Neural progenitor cell (in vitro differentiated cells): ENCODE data around the gene RTN4R. TPM values are rescaled to one million over a fixed set of nuclear protein-coding genes. Genes with fewer than 3 reads are reported as not detected.
"Not testable (repeated sequence)": the region's sequence is repeated elsewhere in the genome, so short reads cannot be mapped to it uniquely, and the experiment has no call there.

Source experiments
- DNase-seq: peaks from one replicate; pipeline ENCODE4 v3.0.0-alpha.2; 2016; ENCODE audit warnings: low spot score
- H2AFZ ChIP-seq: fragments of 200-600 bp; sonication (generic); replicated peaks from 2 replicates; pipeline ENCODE4 v1.6.1; 2016; ENCODE audit warnings: antibody characterized with exemption
- H3F3A ChIP-seq: fragments of 200-600 bp; sonication (generic); 2 replicates; pipeline ENCODE4 v1.6.1; 2016; ENCODE audit warnings: antibody characterized with exemption, low read depth
- H3K27ac ChIP-seq: fragments of 200-600 bp; sonication (generic); 2 replicates; pipeline ENCODE4 v1.5.1; 2016; ENCODE audit warnings: mild to moderate bottlenecking
- H3K27me3 ChIP-seq: fragments of 200-600 bp; sonication (generic); 2 replicates; pipeline ENCODE4 v1.6.1; 2016; ENCODE audit warnings: mild to moderate bottlenecking, moderate library complexity
- H3K36me3 ChIP-seq: fragments of 200-600 bp; sonication (generic); 2 replicates; pipeline ENCODE4 v1.5.1; 2016
- H3K4me1 ChIP-seq: fragments of 200-600 bp; sonication (generic); 2 replicates; pipeline ENCODE4 v1.6.1; 2016; ENCODE audit warnings: mixed run types
- H3K4me2 ChIP-seq: fragments of 200-600 bp; sonication (generic); 2 replicates; pipeline ENCODE4 v1.6.1; 2016
- H3K4me3 ChIP-seq: fragments of 200-600 bp; sonication (generic); 2 replicates; pipeline ENCODE4 v1.5.1; 2016
- H3K79me2 ChIP-seq: fragments of 200-600 bp; sonication (generic); 2 replicates; pipeline ENCODE4 v1.6.1; 2016; ENCODE audit warnings: low read depth
- H3K9ac ChIP-seq: fragments of 200-600 bp; sonication (generic); 2 replicates; pipeline ENCODE4 v1.6.1; 2016
- H3K9me3 ChIP-seq: fragments of 200-600 bp; sonication (generic); 2 replicates; pipeline ENCODE4 v1.5.1; 2016; ENCODE audit warnings: low read depth
- H4K20me1 ChIP-seq: fragments of 200-600 bp; sonication (generic); 2 replicates; pipeline ENCODE4 v1.6.1; 2016; ENCODE audit warnings: low read depth
- H3K27ac Mint-ChIP-seq: 3 replicates; pipeline ENCODE4 v1.8.0; 2021; ENCODE audit warnings: mixed read lengths
- H3K27me3 Mint-ChIP-seq: 2 replicates; pipeline ENCODE4 v1.8.0; 2022; ENCODE audit warnings: low read depth, mild to moderate bottlenecking, inconsistent platforms, moderate library complexity, mixed read lengths; ENCODE audit not compliant: insufficient read depth
- H3K36me3 Mint-ChIP-seq: 3 replicates; pipeline ENCODE4 v1.8.0; 2021; ENCODE audit warnings: mixed read lengths
- H3K4me1 Mint-ChIP-seq: 3 replicates; pipeline ENCODE4 v1.8.0; 2021; ENCODE audit warnings: mixed read lengths
- H3K4me3 Mint-ChIP-seq: 3 replicates; pipeline ENCODE4 v1.8.0; 2021; ENCODE audit warnings: mild to moderate bottlenecking, moderate library complexity, mixed read lengths
- H3K9me3 Mint-ChIP-seq: 3 replicates; pipeline ENCODE4 v1.8.0; 2020; ENCODE audit warnings: mixed read lengths
- CTCF ChIP-seq: fragments of 200-600 bp; sonication (generic); IDR thresholded peaks from 2 replicates; pipeline ENCODE4 v1.5.1; 2017; ENCODE audit warnings: antibody characterized with exemption, mild to moderate bottlenecking
- EZH2 ChIP-seq: fragments of 200-600 bp; sonication (generic); IDR thresholded peaks from 2 replicates; pipeline ENCODE4 v1.6.1; 2017; ENCODE audit warnings: antibody characterized with exemption, mild to moderate bottlenecking, moderate library complexity
- EZH2phosphoT487 ChIP-seq: fragments of 200-600 bp; sonication (generic); IDR thresholded peaks from 2 replicates; pipeline ENCODE4 v1.6.1; 2017; ENCODE audit warnings: antibody characterized with exemption
- total RNA-seq: library from RNA; depleted of rRNA; stranded (reverse); fragments of >200 nt; gene quantifications from 2 replicates; pipeline ENCODE4 v1.2.3, GENCODE V29; 2015; ENCODE audit warnings: low replicate concordance

RTN4R gene
- total RNA-seq, 1 donor from 2014 or later: 6.3 TPM

- Histone ChIP-seq H3K27me3 (peaks cover 9% of the 10 kb centered on the region), H3K4me1 (no peaks in the 10 kb centered on the region), H4K20me1 (no peaks in the 10 kb centered on the region), H3K36me3 (no peaks in the 10 kb centered on the region), H2AFZ (no peak overlapping the region), H3K9ac (no peak overlapping the region), H3K9me3 (no peaks in the 10 kb centered on the region), H3K27ac (no peak overlapping the region), H3K4me3 (no peak overlapping the region), H3K4me2 (no peak overlapping the region), H3K79me2 (no peaks in the 10 kb centered on the region), H3F3A (no peaks in the 10 kb centered on the region)
- TF ChIP-seq EZH2: no peak
- no peak for TF ChIP-seq CTCF
- no peak for TF ChIP-seq EZH2phosphoT487
- Mint-ChIP-seq H3K36me3 (no peaks in the 10 kb centered on the region), H3K27ac (no peak overlapping the region), H3K4me3 (no peak overlapping the region), H3K27me3 (peaks cover 16% of the 10 kb centered on the region), H3K4me1 (peaks cover 10% of the 10 kb centered on the region), H3K9me3 (no peaks in the 10 kb centered on the region)
- DNase-seq: no peak
Measured at GRCh38 chr22:20290578-20291248, 22.6 kb upstream of the RTN4R start.

GRCh38 chr22:20290045-20290392 lies 21.9 kb upstream of the RTN4R start:
- no peaks in the 10 kb centered on the region for H3K9me3 Mint-ChIP-seq
- Histone ChIP-seq H3F3A (no peaks in the 10 kb centered on the region), H3K27ac (no peak overlapping the region), H3K4me3 (no peak overlapping the region), H3K4me2 (no peak overlapping the region), H3K36me3 (no peaks in the 10 kb centered on the region), H3K9me3 (no peaks in the 10 kb centered on the region), H3K4me1 (no peaks in the 10 kb centered on the region), H3K79me2 (no peaks in the 10 kb centered on the region), H3K9ac (no peak overlapping the region), H3K27me3 (peaks cover 2% of the 10 kb centered on the region), H4K20me1 (no peaks in the 10 kb centered on the region), H2AFZ (no peak overlapping the region)
- H3K27ac Mint-ChIP-seq: no peak overlapping the region
- H3K4me3 Mint-ChIP-seq: no peak overlapping the region
- no peak for TF ChIP-seq EZH2
- TF ChIP-seq EZH2phosphoT487: no peak
- no peak for TF ChIP-seq CTCF
- H3K4me1 Mint-ChIP-seq: peaks cover 10% of the 10 kb centered on the region
- DNase-seq: no peak
- no peaks in the 10 kb centered on the region for H3K36me3 Mint-ChIP-seq
- H3K27me3 Mint-ChIP-seq: peaks cover 13% of the 10 kb centered on the region

GRCh38 chr22:20289182-20290044 lies 21.3 kb upstream of the RTN4R start:
- not testable (repeated sequence) for H4K20me1 ChIP-seq, H3K27me3 ChIP-seq, H2AFZ ChIP-seq, H3K4me2 ChIP-seq, H3K9me3 ChIP-seq, H3K79me2 ChIP-seq, H3K27ac ChIP-seq, H3K36me3 Mint-ChIP-seq, H3K27ac Mint-ChIP-seq, H3K4me3 Mint-ChIP-seq, H3K36me3 ChIP-seq, H3K4me1 ChIP-seq, H3K9ac ChIP-seq, H3K9me3 Mint-ChIP-seq, H3K4me3 ChIP-seq, DNase-seq, H3F3A ChIP-seq
- peaks cover 10% of the 10 kb centered on the region for H3K4me1 Mint-ChIP-seq
- peaks cover 13% of the 10 kb centered on the region for H3K27me3 Mint-ChIP-seq

- not testable (repeated sequence) for H3K9ac ChIP-seq, H3K27me3 ChIP-seq, H3K4me2 ChIP-seq, DNase-seq, H3K4me1 ChIP-seq, H3K9me3 Mint-ChIP-seq, H3K4me3 ChIP-seq, H4K20me1 ChIP-seq, H3K27ac Mint-ChIP-seq, H3K9me3 ChIP-seq, H3K4me3 Mint-ChIP-seq, H3K36me3 ChIP-seq, H3K27ac ChIP-seq, H2AFZ ChIP-seq, H3K79me2 ChIP-seq, H3K36me3 Mint-ChIP-seq, H3F3A ChIP-seq
- Mint-ChIP-seq H3K4me1 (peaks cover 10% of the 10 kb centered on the region), H3K27me3 (peaks cover 10% of the 10 kb centered on the region)
Measured at GRCh38 chr22:20286784-20287423, 18.8 kb upstream of the RTN4R start.

GRCh38 chr22:20286312-20286660 lies 18.2 kb upstream of the RTN4R start:
- not testable (repeated sequence) for H3K27me3 Mint-ChIP-seq, H3K4me1 Mint-ChIP-seq, H4K20me1 ChIP-seq, H3K4me3 ChIP-seq, H3F3A ChIP-seq, H3K27ac Mint-ChIP-seq, H3K27me3 ChIP-seq, H3K36me3 Mint-ChIP-seq, H3K27ac ChIP-seq, H3K4me1 ChIP-seq, H3K4me3 Mint-ChIP-seq, H3K9me3 Mint-ChIP-seq, H3K9me3 ChIP-seq, H3K79me2 ChIP-seq, H2AFZ ChIP-seq, H3K9ac ChIP-seq, DNase-seq, H3K4me2 ChIP-seq, H3K36me3 ChIP-seq
